Measurements from ENCODE around the gene TBK1.

Gene TBK1

DNA sequence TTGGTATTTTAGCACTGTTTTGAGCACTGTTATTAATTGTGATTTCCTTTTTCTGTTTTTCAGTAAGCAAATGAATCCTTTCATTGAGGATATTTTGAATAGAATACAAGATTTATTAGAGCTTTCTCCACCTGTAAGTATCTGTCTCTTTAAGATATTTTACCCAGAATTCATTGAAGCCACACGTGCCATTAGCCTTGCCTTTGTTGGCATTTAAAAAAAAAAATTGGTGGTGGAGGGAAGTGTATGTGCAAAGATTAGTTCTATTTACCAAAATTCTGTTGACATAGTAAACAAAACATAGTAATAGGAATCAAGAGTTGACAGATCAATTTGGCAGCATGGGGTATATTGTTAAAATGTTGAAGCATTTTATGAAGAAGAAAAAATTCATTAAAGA, 23.9 kb upstream of the TBK1 start:
- Histone ChIP-seq H3K9ac (ENCODE audit: low read length) (no peak overlapping the region), H3K27me3 (ENCODE audit: control insufficient read depth, insufficient read depth, low read length) (no peaks in the 10 kb centered on the region), H3K27ac (ENCODE audit: low read length) (no peak overlapping the region), H3K36me3 (ENCODE audit: control insufficient read depth, low read depth, low read length) (peaks cover 99% of the 10 kb centered on the region), H3K4me1 (ENCODE audit: control insufficient read depth, low read depth, low read length) (no peaks in the 10 kb centered on the region), H3K4me3 (ENCODE audit: low read length) (no peak overlapping the region), H3K9me3 (ENCODE audit: control insufficient read depth, low read depth, low read length) (no peaks in the 10 kb centered on the region)

DNA sequence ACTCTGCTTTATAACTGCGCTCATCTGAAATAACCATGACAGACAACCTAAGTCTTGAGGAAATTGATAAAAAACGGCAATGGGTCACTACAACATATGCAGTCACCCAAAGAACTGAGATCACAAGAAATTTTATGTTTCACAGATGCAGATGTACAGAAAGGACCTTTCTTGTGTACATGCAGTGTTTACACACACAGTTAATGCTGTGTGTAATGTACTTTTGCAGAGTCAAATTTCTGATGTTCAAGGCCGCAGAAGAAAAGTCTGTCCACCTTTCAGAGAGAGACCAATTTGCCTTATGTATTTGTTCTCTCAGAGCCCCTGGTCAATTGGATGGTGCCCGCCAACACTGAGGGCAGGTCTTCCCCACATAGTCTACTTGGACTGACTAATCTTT, 23.0 kb upstream of the TBK1 start:
- no peaks in the 10 kb centered on the region for H3K4me1 ChIP-seq (ENCODE audit: control insufficient read depth, low read depth, low read length)
- peaks cover 99% of the 10 kb centered on the region for H3K36me3 ChIP-seq (ENCODE audit: control insufficient read depth, low read depth, low read length)
- H3K27me3 ChIP-seq (ENCODE audit: control insufficient read depth, insufficient read depth, low read length): no peaks in the 10 kb centered on the region
- H3K9me3 ChIP-seq (ENCODE audit: control insufficient read depth, low read depth, low read length): no peaks in the 10 kb centered on the region
- no peak overlapping the region for H3K27ac ChIP-seq (ENCODE audit: low read length)
- H3K9ac ChIP-seq (ENCODE audit: low read length): no peak overlapping the region
- no peak overlapping the region for H3K4me3 ChIP-seq (ENCODE audit: low read length)

DNA sequence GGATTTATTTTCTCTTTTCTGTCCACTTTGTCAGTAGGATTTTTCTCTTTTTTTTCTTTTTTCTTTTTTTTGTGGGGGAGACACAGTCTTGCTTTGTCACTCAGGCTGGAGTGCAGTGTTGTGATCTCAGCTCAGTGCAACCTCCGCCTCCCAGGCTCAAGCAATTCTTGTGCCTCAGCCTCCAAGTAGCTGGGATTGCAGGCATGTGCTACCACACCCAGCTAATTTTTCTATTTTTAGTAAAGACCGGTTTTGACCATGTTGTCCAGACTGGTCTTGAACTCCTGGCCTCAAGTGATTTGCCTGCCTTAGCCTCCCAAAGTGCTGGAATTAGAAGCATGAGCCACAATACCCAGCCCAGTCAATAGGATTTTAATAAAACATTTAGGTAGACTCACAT, 21.0 kb upstream of the TBK1 start:
- Histone ChIP-seq H3K36me3 (ENCODE audit: control insufficient read depth, low read depth, low read length) (peaks cover 98% of the 10 kb centered on the region), H3K4me1 (ENCODE audit: control insufficient read depth, low read depth, low read length) (no peaks in the 10 kb centered on the region), H3K9me3 (ENCODE audit: control insufficient read depth, low read depth, low read length) (no peaks in the 10 kb centered on the region), H3K27me3 (ENCODE audit: control insufficient read depth, insufficient read depth, low read length) (no peaks in the 10 kb centered on the region), H3K4me3 (ENCODE audit: low read length) (no peak overlapping the region), H3K27ac (ENCODE audit: low read length) (no peak overlapping the region), H3K9ac (ENCODE audit: low read length) (no peak overlapping the region)

DNA sequence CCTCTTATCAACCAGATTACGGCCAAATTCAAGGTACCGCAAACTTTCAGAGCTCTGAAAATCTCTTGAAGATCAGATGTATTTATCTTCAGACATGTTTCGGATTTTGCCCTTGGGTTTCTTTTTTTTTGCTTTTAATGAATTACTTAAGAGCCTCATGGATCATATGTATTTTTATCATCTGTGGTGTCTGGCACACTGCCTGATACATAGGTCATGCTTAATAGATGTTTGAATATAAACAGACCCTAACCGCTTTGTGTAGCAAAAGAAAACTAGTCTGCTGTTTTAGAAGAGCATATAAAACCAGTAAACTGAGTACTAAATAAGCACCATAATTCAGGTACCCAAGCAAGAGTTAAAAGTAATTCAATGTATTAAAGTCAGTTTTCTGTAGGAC, 20.1 kb upstream of the TBK1 start:
- no peaks in the 10 kb centered on the region for H3K27me3 ChIP-seq (ENCODE audit: control insufficient read depth, insufficient read depth, low read length)
- no peaks in the 10 kb centered on the region for H3K9me3 ChIP-seq (ENCODE audit: control insufficient read depth, low read depth, low read length)
- H3K27ac ChIP-seq (ENCODE audit: low read length): no peak overlapping the region
- H3K4me3 ChIP-seq (ENCODE audit: low read length): no peak overlapping the region
- peaks cover 98% of the 10 kb centered on the region for H3K36me3 ChIP-seq (ENCODE audit: control insufficient read depth, low read depth, low read length)
- H3K9ac ChIP-seq (ENCODE audit: low read length): no peak overlapping the region
- no peaks in the 10 kb centered on the region for H3K4me1 ChIP-seq (ENCODE audit: control insufficient read depth, low read depth, low read length)

DNA sequence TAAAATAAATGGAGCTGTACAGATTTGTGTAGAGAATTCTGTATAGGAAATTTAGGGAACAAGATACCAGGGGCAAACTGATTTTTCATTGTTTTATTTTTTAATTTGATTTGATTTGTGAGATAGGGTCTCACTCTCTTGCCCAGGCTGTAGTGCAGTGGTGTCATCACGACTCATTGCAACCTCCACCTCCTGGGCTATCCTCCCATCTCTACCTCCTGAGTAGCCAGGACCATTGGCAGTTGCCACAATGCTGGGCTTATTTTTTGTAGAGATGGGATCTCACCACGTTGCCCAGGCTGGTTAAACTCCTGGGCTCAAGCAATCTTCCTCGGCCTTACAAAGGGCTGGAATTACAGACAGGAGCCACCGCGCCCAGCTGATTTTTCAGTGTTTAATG, 18.0 kb upstream of the TBK1 start:
- H3K27me3 ChIP-seq (ENCODE audit: control insufficient read depth, insufficient read depth, low read length): no peaks in the 10 kb centered on the region
- H3K9me3 ChIP-seq (ENCODE audit: control insufficient read depth, low read depth, low read length): no peaks in the 10 kb centered on the region
- no peak overlapping the region for H3K9ac ChIP-seq (ENCODE audit: low read length)
- peaks cover 97% of the 10 kb centered on the region for H3K36me3 ChIP-seq (ENCODE audit: control insufficient read depth, low read depth, low read length)
- no peaks in the 10 kb centered on the region for H3K4me1 ChIP-seq (ENCODE audit: control insufficient read depth, low read depth, low read length)
- no peak overlapping the region for H3K27ac ChIP-seq (ENCODE audit: low read length)
- H3K4me3 ChIP-seq (ENCODE audit: low read length): no peak overlapping the region

DNA sequence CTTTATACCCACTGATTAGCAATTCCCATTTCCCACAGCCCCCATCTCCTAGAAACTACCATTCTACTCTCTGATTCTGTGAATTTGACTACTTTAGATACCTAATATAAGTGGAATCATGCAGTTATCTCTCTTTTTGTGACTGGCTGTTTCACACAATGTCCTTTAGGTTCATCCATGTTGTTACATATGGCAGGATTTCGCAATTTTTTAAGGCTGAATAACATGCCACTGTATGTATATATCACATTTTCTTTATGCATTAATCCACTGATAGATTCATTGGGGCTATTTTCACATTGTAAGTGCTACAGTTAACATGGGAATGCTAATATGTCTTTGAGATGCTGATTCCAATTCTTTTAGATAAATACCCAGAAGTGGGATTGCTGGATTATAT, 11.8 kb upstream of the TBK1 start:
- Histone ChIP-seq H3K9ac (ENCODE audit: low read length) (no peak overlapping the region), H3K4me3 (ENCODE audit: low read length) (no peak overlapping the region), H3K27me3 (ENCODE audit: control insufficient read depth, insufficient read depth, low read length) (no peaks in the 10 kb centered on the region), H3K36me3 (ENCODE audit: control insufficient read depth, low read depth, low read length) (peaks cover 89% of the 10 kb centered on the region), H3K9me3 (ENCODE audit: control insufficient read depth, low read depth, low read length) (no peaks in the 10 kb centered on the region), H3K27ac (ENCODE audit: low read length) (no peak overlapping the region), H3K4me1 (ENCODE audit: control insufficient read depth, low read depth, low read length) (no peaks in the 10 kb centered on the region)

DNA sequence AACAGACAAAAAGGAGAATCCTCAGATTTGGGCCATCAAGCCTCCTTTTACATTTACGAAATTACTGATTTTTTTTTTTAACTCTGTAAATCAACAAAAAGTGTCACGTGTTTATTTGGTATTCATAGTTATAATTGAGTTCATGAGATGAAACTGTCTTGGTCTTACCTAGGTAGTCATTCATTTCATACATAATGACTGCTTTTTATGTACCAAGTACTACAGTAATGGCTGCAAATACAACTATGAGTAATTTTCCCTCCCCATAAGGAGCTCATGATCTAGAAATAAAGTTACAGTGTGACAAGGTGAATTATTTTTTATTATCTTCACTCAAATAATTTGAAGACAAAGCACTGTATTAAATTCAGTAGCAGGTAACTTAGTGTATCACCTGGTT, 6.4 kb upstream of the TBK1 start:
- Histone ChIP-seq H3K9me3 (ENCODE audit: control insufficient read depth, low read depth, low read length) (no peaks in the 10 kb centered on the region), H3K36me3 (ENCODE audit: control insufficient read depth, low read depth, low read length) (peaks cover 77% of the 10 kb centered on the region), H3K4me1 (ENCODE audit: control insufficient read depth, low read depth, low read length) (peaks cover 3% of the 10 kb centered on the region), H3K27me3 (ENCODE audit: control insufficient read depth, insufficient read depth, low read length) (no peaks in the 10 kb centered on the region), H3K9ac (ENCODE audit: low read length) (no peak overlapping the region), H3K27ac (ENCODE audit: low read length) (no peak overlapping the region), H3K4me3 (ENCODE audit: low read length) (no peak overlapping the region)

DNA sequence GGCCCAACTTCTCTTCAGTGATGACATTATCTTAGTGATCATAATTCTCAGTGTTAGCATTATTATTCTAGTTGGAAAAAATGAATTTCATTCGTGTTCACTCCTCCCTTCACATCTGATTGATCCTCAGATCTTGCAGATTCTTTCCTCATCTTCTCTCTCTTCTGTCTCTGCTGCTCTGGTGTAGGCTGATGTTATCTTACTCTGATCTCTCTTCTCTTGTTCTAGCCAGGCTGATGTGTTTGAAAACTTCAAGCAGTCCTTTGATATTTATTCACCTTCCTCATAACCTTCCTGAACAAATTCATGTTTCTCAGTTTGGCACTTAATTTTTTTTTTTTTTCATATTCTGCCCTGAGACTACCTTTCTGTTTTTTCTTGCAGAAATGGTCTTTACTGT, 5.6 kb upstream of the TBK1 start:
- H3K27ac ChIP-seq (ENCODE audit: low read length): no peak overlapping the region
- H3K36me3 ChIP-seq (ENCODE audit: control insufficient read depth, low read depth, low read length): peaks cover 68% of the 10 kb centered on the region
- H3K4me1 ChIP-seq (ENCODE audit: control insufficient read depth, low read depth, low read length): peaks cover 8% of the 10 kb centered on the region
- H3K27me3 ChIP-seq (ENCODE audit: control insufficient read depth, insufficient read depth, low read length): no peaks in the 10 kb centered on the region
- H3K9ac ChIP-seq (ENCODE audit: low read length): no peak overlapping the region
- no peak overlapping the region for H3K4me3 ChIP-seq (ENCODE audit: low read length)
- H3K9me3 ChIP-seq (ENCODE audit: control insufficient read depth, low read depth, low read length): no peaks in the 10 kb centered on the region

DNA sequence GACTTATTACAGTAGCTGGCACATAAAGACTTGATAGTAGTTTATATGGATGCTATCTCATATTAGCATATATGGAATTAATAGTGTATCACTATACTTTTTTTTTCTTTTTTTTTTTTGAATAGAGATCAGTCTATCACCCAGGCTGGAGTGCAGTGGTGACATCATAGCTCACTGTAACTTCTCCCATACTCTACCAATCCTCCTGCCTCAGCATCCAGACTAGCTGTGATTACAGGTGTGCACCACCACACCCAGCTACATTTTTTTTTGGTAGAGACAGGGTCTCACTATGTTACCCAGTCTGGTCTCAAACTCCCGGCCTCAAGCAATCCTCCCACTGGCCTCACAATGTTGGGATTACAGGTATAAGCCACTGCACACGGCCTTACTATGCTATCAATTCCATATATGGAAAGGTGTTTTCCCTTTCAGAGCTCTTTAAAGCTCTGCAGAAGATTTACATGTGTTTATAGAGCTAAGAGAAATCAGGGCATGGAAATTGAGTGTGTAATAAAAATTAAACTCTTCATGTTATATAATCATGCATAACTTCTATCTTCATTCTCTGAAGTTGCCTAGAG, 1.8 kb upstream of the TBK1 start:
- H3K27me3 ChIP-seq (ENCODE audit: control insufficient read depth, insufficient read depth, low read length): no peaks in the 10 kb centered on the region
- H3K4me3 ChIP-seq (ENCODE audit: low read length): peak overlapping the region; percentile 96
- no peak overlapping the region for H3K9ac ChIP-seq (ENCODE audit: low read length)
- H3K27ac ChIP-seq (ENCODE audit: low read length): no peak overlapping the region
- H3K9me3 ChIP-seq (ENCODE audit: control insufficient read depth, low read depth, low read length): no peaks in the 10 kb centered on the region
- H3K4me1 ChIP-seq (ENCODE audit: control insufficient read depth, low read depth, low read length): peaks cover 11% of the 10 kb centered on the region
- H3K36me3 ChIP-seq (ENCODE audit: control insufficient read depth, low read depth, low read length): peaks cover 38% of the 10 kb centered on the region

DNA sequence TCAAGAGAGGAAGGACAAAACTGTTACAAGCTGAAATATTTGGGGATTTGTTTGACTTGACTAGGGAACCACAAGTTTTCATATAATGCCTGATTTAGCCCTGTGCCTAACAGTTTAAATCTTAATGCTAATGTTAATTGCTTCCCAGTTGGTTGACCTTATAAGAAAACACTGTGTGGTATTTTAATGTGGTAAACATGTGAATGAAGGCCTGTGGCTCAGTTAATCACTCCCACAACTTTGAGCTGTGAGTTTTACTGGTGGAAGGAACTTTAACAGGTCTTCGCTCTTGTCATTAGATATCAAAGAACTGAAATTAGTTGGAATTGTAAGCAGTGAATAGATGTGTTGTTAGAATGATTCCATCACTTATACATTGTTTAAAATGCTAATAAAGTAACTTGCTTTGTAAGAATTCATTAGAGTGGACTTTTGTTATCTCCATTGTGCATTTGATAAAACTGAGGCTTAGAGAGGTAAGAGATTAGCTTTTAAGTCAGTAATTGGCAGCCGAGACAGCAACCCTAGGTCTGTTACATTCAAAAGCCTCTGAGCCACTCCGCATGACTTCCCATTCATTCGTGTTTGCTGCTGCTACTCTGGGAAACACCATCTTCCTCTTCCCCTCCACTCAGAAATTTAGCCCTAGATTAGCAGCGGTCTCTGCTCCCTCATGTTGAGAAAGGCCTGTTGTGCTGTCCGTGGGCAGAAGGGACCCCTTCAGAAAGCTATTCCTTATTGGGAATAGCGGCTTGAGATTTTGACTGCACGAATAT, 1.0 kb upstream of the TBK1 start:
- Histone ChIP-seq H3K27me3 (ENCODE audit: control insufficient read depth, insufficient read depth, low read length) (no peaks in the 10 kb centered on the region), H3K9me3 (ENCODE audit: control insufficient read depth, low read depth, low read length) (no peaks in the 10 kb centered on the region), H3K4me3 (ENCODE audit: low read length) (peak overlapping the region; percentile 96), H3K27ac (ENCODE audit: low read length) (no peak overlapping the region), H3K9ac (ENCODE audit: low read length) (peak overlapping the region; percentile 89), H3K36me3 (ENCODE audit: control insufficient read depth, low read depth, low read length) (peaks cover 32% of the 10 kb centered on the region), H3K4me1 (ENCODE audit: control insufficient read depth, low read depth, low read length) (peaks cover 11% of the 10 kb centered on the region)

DNA sequence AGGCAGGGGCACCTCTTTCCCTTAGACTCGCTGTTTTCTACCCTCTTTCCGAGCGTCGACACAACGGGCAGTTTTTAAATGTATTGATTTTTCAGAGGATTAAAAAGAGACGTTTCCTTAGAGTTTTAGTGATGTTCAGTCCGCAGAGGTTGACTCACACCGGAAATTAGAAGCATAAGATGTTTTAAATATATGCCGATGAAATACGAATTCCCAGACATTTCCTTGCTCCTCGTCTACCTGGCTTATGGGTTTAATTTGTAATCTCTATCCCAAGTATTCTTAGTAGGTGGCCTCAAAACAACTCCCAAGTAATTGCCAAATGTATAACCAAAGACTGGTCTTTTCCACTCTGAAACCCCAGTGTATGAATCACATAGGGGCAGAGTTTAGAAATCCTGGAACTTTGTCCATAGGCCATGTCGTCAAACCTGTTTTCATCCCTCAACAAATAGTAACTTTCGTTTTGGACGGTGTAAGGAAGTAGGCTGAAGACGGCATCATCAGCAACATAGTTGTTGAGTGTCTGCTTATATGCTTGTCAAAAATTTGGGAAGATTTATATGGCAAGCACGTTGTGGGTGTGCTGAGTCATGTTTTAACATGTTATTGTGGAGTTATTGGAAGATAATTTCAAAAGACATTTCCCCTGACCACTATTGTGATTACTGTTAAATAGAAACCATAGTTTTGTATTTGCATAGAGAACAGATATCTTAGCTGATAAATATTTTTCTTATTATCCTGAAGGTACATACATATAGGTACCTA, 824 bp downstream of the TBK1 start:
- Histone ChIP-seq H3K9me3 (ENCODE audit: control insufficient read depth, low read depth, low read length) (no peaks in the 10 kb centered on the region), H3K27ac (ENCODE audit: low read length) (peak overlapping the region; percentile 56), H3K36me3 (ENCODE audit: control insufficient read depth, low read depth, low read length) (peaks cover 25% of the 10 kb centered on the region), H3K27me3 (ENCODE audit: control insufficient read depth, insufficient read depth, low read length) (no peaks in the 10 kb centered on the region), H3K4me1 (ENCODE audit: control insufficient read depth, low read depth, low read length) (peaks cover 11% of the 10 kb centered on the region), H3K9ac (ENCODE audit: low read length) (peak overlapping the region; percentile 89), H3K4me3 (ENCODE audit: low read length) (peak overlapping the region; percentile 96)

All from iPS-18a (cell line).